GM15510 (cell line): ENCODE data around the gene PRDM7.

ENCODE experiments used
- POLR2A ChIP-seq: IDR thresholded peaks from 3 replicates; pipeline ENCODE4 v1.6.1; 2011; ENCODE audit warnings: borderline replicate concordance; ENCODE audit not compliant: insufficient read length; ENCODE audit errors: extremely low read depth

PRDM7 gene

DNA sequence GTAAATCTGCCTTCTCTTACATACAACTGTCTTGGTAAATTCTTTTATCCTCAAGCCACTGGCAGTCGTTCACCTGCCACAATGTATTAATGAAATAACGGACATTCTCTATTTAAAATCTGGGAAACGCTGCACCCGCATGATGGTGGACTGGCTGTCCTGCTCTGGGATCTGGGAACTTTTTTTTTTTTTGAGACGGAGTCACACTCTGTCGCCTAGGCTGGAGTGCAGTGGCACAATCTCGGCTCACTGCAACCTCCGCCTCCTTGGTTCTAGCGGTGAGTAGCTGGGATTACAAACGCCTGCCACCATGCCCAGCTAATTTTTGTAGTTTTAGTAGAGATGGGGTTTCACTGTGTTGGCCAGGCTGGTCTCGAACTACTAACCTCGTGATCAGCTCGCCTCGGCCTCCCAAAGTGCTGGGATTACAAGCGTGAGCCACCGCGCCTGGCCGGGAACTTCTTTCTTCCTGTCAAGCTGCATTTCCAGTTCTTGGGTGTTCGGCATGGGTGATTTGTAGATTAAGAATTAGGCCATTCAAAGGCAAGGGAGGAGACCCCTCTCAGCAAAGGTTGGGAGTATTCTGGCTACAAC is 28.3 kb downstream of the PRDM7 start:
- no peak for TF ChIP-seq POLR2A

DNA sequence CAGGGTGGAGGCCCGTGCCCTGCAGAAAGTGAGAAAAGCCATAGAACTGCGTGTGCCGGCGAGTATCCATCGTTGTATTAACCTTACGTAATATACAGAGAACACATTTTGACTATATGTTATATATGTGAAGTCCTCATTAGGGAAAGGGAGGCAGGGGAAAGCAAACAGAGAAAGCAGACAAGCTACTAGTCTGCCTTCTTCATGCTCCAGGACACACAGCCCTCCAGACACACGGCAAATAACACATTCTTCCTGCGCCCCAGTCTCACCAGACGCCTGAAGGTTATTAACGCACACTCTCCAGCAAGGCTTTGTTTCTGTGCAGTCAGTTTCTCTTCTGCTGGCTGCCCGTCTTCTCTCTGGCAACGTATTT is 28.8 kb downstream of the PRDM7 start:
- no peak for TF ChIP-seq POLR2A

- no peak for TF ChIP-seq POLR2A
Observed at GRCh38 chr16:90047714-90048346, 29.3 kb downstream of the PRDM7 start.

GRCh38 chr16:90046971-90047713 is 30.0 kb downstream of the PRDM7 start:
- no peak for TF ChIP-seq POLR2A

- no peak for TF ChIP-seq POLR2A
Observed at GRCh38 chr16:90046122-90046970, 30.8 kb downstream of the PRDM7 start.

GRCh38 chr16:90044111-90044551 is 33.0 kb downstream of the PRDM7 start:
- no peak for TF ChIP-seq POLR2A

- no peak for TF ChIP-seq POLR2A
Observed at GRCh38 chr16:90043526-90043925, 33.6 kb downstream of the PRDM7 start.

- no peak for TF ChIP-seq POLR2A
Observed at GRCh38 chr16:90042946-90043514, 34.1 kb downstream of the PRDM7 start.

DNA sequence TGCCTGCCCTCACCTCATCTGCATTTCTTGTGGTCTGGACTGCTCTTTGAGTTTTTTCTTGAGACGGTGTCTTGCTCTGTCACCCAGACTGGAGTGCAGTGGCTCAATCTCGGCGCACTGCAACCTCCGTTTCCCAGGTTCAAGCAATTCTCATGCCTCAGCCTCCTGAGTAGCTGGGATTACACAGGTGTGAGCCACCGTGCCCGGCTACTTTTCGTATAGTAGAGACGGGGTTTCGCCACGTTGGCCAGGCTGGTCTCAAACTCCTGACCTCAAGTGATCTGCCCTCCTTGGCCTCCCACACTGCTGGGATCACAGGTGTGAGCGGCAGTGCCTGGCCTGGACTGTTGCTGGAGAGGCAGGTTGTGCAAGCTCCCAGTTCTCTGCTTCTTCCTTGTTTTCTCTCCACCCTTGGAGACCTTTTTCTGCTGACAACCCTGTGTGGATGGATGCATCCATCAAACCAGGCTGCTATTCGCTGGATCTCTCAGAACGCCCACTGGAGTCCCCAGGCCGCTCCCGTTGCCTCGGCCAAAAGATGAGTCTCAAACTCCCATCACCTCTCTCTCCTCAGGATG is 35.1 kb downstream of the PRDM7 start:
- no peak for TF ChIP-seq POLR2A

- no peak for TF ChIP-seq POLR2A
Observed at GRCh38 chr16:90040152-90041023, 36.7 kb downstream of the PRDM7 start.

DNA sequence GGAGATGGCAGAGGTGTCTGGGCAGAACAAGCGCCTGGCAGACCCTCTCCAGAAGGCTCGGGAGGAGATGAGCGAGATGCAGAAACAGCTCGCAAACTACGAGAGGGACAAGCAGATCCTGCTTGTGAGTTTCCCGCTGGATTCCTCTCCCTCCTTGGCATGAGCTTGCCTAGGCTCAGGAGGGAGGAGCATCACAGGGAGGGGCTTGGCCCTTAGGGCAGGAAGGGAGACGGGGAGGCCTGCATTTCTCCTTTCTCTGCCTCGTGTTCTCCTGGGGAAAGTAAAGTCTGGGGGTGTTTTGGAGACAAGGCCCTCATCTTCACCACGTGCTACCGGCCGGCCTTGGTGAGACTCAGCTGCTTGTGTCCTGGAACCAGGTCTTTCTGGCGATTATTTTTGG is 39.9 kb downstream of the PRDM7 start:
- no peak for TF ChIP-seq POLR2A

DNA sequence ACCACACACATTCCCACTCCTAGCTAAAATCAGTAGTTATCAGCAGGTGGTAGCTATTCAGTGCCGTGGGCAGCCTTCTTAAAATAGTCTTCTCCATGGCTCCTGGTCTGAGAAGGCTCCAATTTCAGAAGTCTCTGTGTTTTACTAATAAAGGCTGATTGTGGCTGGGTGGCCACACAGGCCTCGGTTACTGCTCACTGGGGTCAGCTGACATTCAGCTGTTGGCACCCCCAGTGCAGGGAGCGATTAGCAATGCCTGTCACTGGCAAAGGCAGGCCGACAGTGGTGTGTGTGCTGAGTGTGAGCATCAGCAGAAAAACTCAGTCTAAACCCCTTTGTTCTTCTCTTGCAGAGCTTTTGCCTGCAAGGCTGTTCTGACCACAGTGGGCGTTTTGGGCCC is 41.2 kb downstream of the PRDM7 start:
- TF ChIP-seq POLR2A = no peak

- no peak for TF ChIP-seq POLR2A
Observed at GRCh38 chr16:90034504-90034903, 42.6 kb downstream of the PRDM7 start.

- TF ChIP-seq POLR2A = no peak
Observed at GRCh38 chr16:90033387-90033786, 43.7 kb downstream of the PRDM7 start.

GRCh38 chr16:90032674-90033331 is 44.3 kb downstream of the PRDM7 start:
- TF ChIP-seq POLR2A = no peak
